Measurements from ENCODE around the gene RNF144A.
"Not testable (repeated sequence)": the region's sequence is repeated elsewhere in the genome, so short reads cannot be mapped to it uniquely, and the experiment has no call there.

RNF144A gene

GRCh38 chr2:6902581-6902980, 14.6 kb upstream of the RNF144A start:
- intact Hi-C loops (cut with DNase I); DNase-seq: not testable (repeated sequence)

GRCh38 chr2:6905668-6906067, 11.5 kb upstream of the RNF144A start:
- DNase-seq: no peak
- intact Hi-C loops (cut with DNase I): no loop called here

- DNase-seq: no peak
- intact Hi-C loops (cut with DNase I): no loop called here
Measured at GRCh38 chr2:6906165-6906741, 11.0 kb upstream of the RNF144A start.

GRCh38 chr2:6908291-6908690, 8.9 kb upstream of the RNF144A start:
- no peak for DNase-seq
- intact Hi-C loops (cut with DNase I): no loop called here

GRCh38 chr2:6909431-6910385, 7.5 kb upstream of the RNF144A start:
- no peak for DNase-seq
- intact Hi-C loops (cut with DNase I): loop anchor here (5.0 kb wide), 1 partner anchor 118 kb away; no protein-coding TSS in a partner anchor

- no peak for DNase-seq
- intact Hi-C loops (cut with DNase I): loop anchor here (5.0 kb wide), 1 partner anchor 116 kb away; no protein-coding TSS in a partner anchor
Measured at GRCh38 chr2:6911721-6912120, 5.5 kb upstream of the RNF144A start.

- intact Hi-C loops (cut with DNase I): loop anchor here (5.0 kb wide), 1 partner anchor 114 kb away; no protein-coding TSS in a partner anchor
- no peak for DNase-seq
Measured at GRCh38 chr2:6913415-6914157, 3.6 kb upstream of the RNF144A start.

GRCh38 chr2:6914828-6915227, 2.4 kb upstream of the RNF144A start:
- intact Hi-C loops (cut with DNase I): loop anchor here (5.0 kb wide), 1 partner anchor 112 kb away; no protein-coding TSS in a partner anchor
- peak in 1 of 42 donors; percentile 26 for DNase-seq

- DNase-seq: peak in 9 of 42 donors; percentile 7 to 72 (median 56)
- intact Hi-C loops (cut with DNase I): no loop called here
Measured at GRCh38 chr2:6915399-6915798, 1.8 kb upstream of the RNF144A start.

GRCh38 chr2:6916224-6916623, 988 bp upstream of the RNF144A start:
- DNase-seq: peak in 1 of 42 donors; percentile 23
- intact Hi-C loops (cut with DNase I): no loop called here

GRCh38 chr2:6916736-6917070, 509 bp upstream of the RNF144A start:
- intact Hi-C loops (cut with DNase I): no loop called here
- DNase-seq: no peak

- DNase-seq: peak in 5 of 42 donors; percentile 7 to 55 (median 47)
- intact Hi-C loops (cut with DNase I): no loop called here
Measured at GRCh38 chr2:6917761-6918421, 679 bp downstream of the RNF144A start.

GRCh38 chr2:6919901-6920742, 2.9 kb downstream of the RNF144A start:
- intact Hi-C loops (cut with DNase I): no loop called here
- DNase-seq: peak in 24 of 42 donors; percentile 38 to 77 (median 64)

- intact Hi-C loops (cut with DNase I): no loop called here
- peak in 2 of 42 donors; percentile 26 to 42 for DNase-seq
Measured at GRCh38 chr2:6920743-6921064, 3.5 kb downstream of the RNF144A start.

- peak in 4 of 42 donors; percentile 27 to 47 (median 30) for DNase-seq
- intact Hi-C loops (cut with DNase I): no loop called here
Measured at GRCh38 chr2:6921321-6921922, 4.2 kb downstream of the RNF144A start.

GRCh38 chr2:6922201-6922656, 5.0 kb downstream of the RNF144A start:
- peak in 3 of 42 donors; percentile 23 to 41 (median 27) for DNase-seq
- intact Hi-C loops (cut with DNase I): no loop called here

GRCh38 chr2:6923319-6923718, 6.1 kb downstream of the RNF144A start:
- intact Hi-C loops (cut with DNase I): no loop called here
- peak in 23 of 42 donors; percentile 43 to 83 (median 65) for DNase-seq

All from head of caudate nucleus (tissue), 42 donors.